Measurements from ENCODE around the gene RUNDC1. TPM values are rescaled to one million over a fixed set of nuclear protein-coding genes. Genes with fewer than 3 reads are reported as not detected.
"Not testable (repeated sequence)": the region's sequence is repeated elsewhere in the genome, so short reads cannot be mapped to it uniquely, and the experiment has no call there.

Gene RUNDC1
- total RNA-seq, 1 donor from 2014 or later = 10.2 TPM

DNA sequence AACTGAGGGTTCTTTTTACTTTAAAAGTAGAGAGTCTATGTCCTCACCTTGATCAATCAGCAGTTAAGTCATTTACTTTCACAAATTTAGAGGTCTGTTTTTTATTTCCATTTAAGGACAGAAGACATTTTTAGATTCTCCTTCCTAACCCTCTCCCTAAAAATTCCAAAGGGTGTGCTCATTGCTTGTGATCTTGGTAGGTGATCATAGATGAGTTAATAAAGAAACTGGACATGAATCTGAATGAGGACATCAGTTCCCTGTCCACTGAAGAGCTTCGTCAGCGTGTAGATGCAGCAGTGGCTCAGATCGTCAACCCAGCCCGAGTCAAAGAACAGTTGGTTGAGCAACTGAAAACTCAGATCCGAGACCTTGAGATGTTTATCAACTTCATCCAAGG, 8.8 kb downstream of the RUNDC1 start:
- no peak overlapping the region for H3K27ac ChIP-seq
- H3K9me3 ChIP-seq = no peaks in the 10 kb centered on the region
- H3K4me1 ChIP-seq = no peaks in the 10 kb centered on the region
- intact Hi-C loops (cut with DNase I) = no loop called here
- peaks cover 62 to 69% of the 10 kb centered on the region in 2 donors for H3K36me3 ChIP-seq
- TF ChIP-seq, protein P1, sequence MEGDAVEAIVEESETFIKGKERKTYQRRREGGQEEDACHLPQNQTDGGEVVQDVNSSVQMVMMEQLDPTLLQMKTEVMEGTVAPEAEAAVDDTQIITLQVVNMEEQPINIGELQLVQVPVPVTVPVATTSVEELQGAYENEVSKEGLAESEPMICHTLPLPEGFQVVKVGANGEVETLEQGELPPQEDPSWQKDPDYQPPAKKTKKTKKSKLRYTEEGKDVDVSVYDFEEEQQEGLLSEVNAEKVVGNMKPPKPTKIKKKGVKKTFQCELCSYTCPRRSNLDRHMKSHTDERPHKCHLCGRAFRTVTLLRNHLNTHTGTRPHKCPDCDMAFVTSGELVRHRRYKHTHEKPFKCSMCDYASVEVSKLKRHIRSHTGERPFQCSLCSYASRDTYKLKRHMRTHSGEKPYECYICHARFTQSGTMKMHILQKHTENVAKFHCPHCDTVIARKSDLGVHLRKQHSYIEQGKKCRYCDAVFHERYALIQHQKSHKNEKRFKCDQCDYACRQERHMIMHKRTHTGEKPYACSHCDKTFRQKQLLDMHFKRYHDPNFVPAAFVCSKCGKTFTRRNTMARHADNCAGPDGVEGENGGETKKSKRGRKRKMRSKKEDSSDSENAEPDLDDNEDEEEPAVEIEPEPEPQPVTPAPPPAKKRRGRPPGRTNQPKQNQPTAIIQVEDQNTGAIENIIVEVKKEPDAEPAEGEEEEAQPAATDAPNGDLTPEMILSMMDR (IDR thresholded peaks at IDR 0.05) = no peak
- no peak overlapping the region for H3K4me3 ChIP-seq
- H3K27me3 ChIP-seq = no peaks in the 10 kb centered on the region
- no peak for DNase-seq (ENCODE audit: low spot score in 2 of 2)

- Histone ChIP-seq H3K27ac (no peak overlapping the region), H3K27me3 (no peaks in the 10 kb centered on the region), H3K9me3 (no peaks in the 10 kb centered on the region), H3K4me1 (no peaks in the 10 kb centered on the region), H3K4me3 (no peak overlapping the region), H3K36me3 (peaks cover 61 to 68% of the 10 kb centered on the region in 2 donors)
- DNase-seq (ENCODE audit: low spot score in 2 of 2) = no peak
- TF ChIP-seq, protein P1 (IDR thresholded peaks at IDR 0.05) = no peak
- intact Hi-C loops (cut with DNase I) = loop anchor here (10.0 kb wide), 1 partner anchor 145 kb away; the partner anchor contains the start of gene AOC2
Measured at GRCh38 chr17:42989726-42990652, 9.6 kb downstream of the RUNDC1 start.

DNA sequence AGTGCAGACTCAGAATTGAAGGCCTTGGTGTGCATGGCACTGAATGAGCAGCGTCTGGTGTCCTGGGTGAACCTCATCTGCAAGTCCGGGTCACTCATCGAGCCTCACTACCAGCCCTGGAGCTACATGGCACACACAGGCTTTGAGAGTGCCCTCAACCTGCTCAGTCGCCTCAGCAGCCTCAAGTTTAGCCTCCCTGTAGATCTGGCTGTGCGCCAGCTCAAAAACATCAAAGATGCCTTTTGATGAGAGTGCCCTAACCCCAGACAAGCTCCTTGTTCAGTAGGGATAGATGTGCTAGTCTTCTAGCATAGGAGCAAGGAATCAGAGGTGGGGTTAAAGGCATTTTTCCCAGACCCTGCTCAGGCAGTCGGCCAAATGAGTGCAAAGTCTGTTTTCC, 11.1 kb downstream of the RUNDC1 start:
- H3K9me3 ChIP-seq = no peaks in the 10 kb centered on the region
- no peaks in the 10 kb centered on the region for H3K27me3 ChIP-seq
- H3K4me1 ChIP-seq = no peaks in the 10 kb centered on the region
- no peak overlapping the region for H3K4me3 ChIP-seq
- no peak for DNase-seq (ENCODE audit: low spot score in 2 of 2)
- TF ChIP-seq, protein P1 (IDR thresholded peaks at IDR 0.05) = no peak
- peaks cover 50 to 56% of the 10 kb centered on the region in 2 donors for H3K36me3 ChIP-seq
- H3K27ac ChIP-seq = no peak overlapping the region
- intact Hi-C loops (cut with DNase I) = loop anchor here (10.0 kb wide), 1 partner anchor 147 kb away; the partner anchor contains the start of gene AOC2

GRCh38 chr17:42992872-42993271, 12.5 kb downstream of the RUNDC1 start:
- intact Hi-C loops (cut with DNase I) = loop anchor here (10.0 kb wide), 1 partner anchor 148 kb away; the partner anchor contains the start of gene AOC2
- no peaks in the 10 kb centered on the region for H3K27me3 ChIP-seq
- no peak overlapping the region for H3K27ac ChIP-seq
- peaks cover 0 to 5% of the 10 kb centered on the region in 2 donors for H3K4me1 ChIP-seq
- DNase-seq (ENCODE audit: low spot score in 2 of 2) = no peak
- TF ChIP-seq, protein P1 (IDR thresholded peaks at IDR 0.05) = no peak
- peaks cover 39 to 47% of the 10 kb centered on the region in 2 donors for H3K36me3 ChIP-seq
- no peaks in the 10 kb centered on the region for H3K9me3 ChIP-seq
- no peak overlapping the region for H3K4me3 ChIP-seq

- not testable (repeated sequence) for H3K4me3 ChIP-seq; H3K9me3 ChIP-seq; DNase-seq (ENCODE audit: low spot score in 2 of 2); H3K27ac ChIP-seq; H3K4me1 ChIP-seq; H3K27me3 ChIP-seq
- intact Hi-C loops (cut with DNase I) = loop anchor here (10.0 kb wide), 1 partner anchor 149 kb away; the partner anchor contains the start of gene AOC2
- H3K36me3 ChIP-seq = peaks cover 30 to 36% of the 10 kb centered on the region in 2 donors
Measured at GRCh38 chr17:42993913-42994312, 13.5 kb downstream of the RUNDC1 start.
